Omental fat pad (tissue), 4 donors: Measurements from ENCODE around the gene SULF2. TPM values are rescaled to one million over a fixed set of nuclear protein-coding genes. Genes with fewer than 3 reads are reported as not detected.

Experiments used
- ATAC-seq: fragments of 150-250 bp; one replicate; pipeline ENCODE4 v1.9.1; 2016; ENCODE audit warnings: mild to moderate bottlenecking, moderate library complexity; ENCODE audit not compliant: low FRiP score
- DNase-seq: peaks from one replicate; pipeline ENCODE4 v3.0.0-alpha.2; 2019; ENCODE audit warnings: low spot score
- CTCF ChIP-seq, 3 donors: fragments of 450-650 bp; IDR thresholded peaks; one replicate each; pipeline ENCODE4 v1.5.1; 2016 to 2017; ENCODE audit warnings: antibody characterized with exemption in 3 of 3, mild to moderate bottlenecking in 3 of 3, moderate library complexity in 2 of 3
- total RNA-seq, 4 donors: library from RNA; depleted of rRNA; stranded (reverse); fragments of >200 nt; gene quantifications; one replicate each; pipeline ENCODE4 v1.1.0, GENCODE V29; 2016

SULF2 gene
- total RNA-seq, 4 donors from 2014 or later: 51.8 to 100 (median 68.1) TPM

GRCh38 chr20:47708953-47709833 lies 76.1 kb downstream of the SULF2 start:
- no peak for ATAC-seq
- no peak for DNase-seq
- no peak for TF ChIP-seq CTCF (IDR thresholded peaks at IDR 0.05)

DNA sequence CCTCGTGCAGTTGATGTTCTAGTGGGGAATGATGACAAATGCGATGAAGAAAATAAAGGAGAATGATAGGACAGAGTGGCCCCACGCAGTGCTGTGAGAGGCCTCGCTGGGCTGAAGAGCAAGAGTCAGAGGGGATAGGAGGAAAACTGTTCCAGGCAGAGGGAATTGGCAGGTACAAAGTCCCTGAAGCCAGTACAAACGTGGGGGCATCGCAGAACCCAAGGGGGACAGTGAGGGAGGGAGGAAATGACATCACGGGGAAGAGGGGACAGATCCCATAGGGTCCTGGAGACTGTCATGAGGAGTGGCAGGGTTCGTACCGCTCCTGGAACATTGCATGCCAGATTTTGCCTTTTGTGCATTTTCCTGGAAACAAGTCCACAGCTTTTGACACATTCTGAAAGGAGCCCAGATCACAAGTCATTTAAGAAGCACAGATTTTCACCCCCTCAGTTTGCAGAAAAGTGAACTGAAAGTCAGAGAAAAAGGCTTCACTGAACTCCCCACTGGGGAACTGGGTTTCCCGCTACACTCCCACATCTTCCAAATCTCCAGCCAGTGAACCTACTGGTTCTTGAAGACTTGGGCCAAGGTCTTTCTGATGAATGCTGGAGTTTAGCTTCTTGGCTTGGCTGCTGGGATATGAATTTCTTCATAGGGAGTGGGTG lies 77.0 kb downstream of the SULF2 start:
- no peak for TF ChIP-seq CTCF (IDR thresholded peaks at IDR 0.05)
- no peak for DNase-seq
- no peak for ATAC-seq

DNA sequence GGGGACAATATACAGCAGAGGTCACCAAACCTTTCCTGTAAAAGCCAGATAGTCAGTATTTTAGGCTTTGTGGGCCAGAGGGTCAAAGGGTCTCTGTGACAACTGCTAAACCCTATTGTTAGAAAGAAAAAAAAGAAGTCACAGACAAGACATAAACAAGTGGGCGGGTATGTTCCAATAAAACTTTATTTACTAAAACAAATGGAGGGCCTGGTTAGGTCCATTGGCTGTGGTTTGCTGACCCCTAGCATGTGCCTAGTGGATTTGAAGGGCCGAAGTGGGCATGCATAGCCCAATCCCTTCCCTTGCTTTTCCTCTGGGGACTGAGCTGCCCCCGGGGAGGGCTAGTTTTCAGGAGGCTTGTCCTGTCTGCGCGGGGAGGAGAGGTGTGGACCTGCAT lies 78.9 kb downstream of the SULF2 start:
- TF ChIP-seq CTCF (IDR thresholded peaks at IDR 0.05): no peak
- DNase-seq (no peak), ATAC-seq (no peak)

- peak; percentile 2 for ATAC-seq
- no peak for DNase-seq
- TF ChIP-seq CTCF (IDR thresholded peaks at IDR 0.05): no peak
These were observed 79.8 kb downstream of the SULF2 start for GRCh38 chr20:47705497-47705856.

- DNase-seq (no peak), ATAC-seq (peak; percentile 73)
- no peak for TF ChIP-seq CTCF (IDR thresholded peaks at IDR 0.05)
These were observed 80.4 kb downstream of the SULF2 start for GRCh38 chr20:47704746-47705496.

GRCh38 chr20:47703748-47704147 lies 81.5 kb downstream of the SULF2 start:
- TF ChIP-seq CTCF (IDR thresholded peaks at IDR 0.05): no peak
- ATAC-seq (no peak), DNase-seq (no peak)
